ENCODE measurements around the gene RNF224. TPM values are rescaled to one million over a fixed set of nuclear protein-coding genes. Genes with fewer than 3 reads are reported as not detected.

RNF224 gene
- total and polyA plus RNA-seq, 10 of the 15 experiments (the other 5 are each of a cell fraction or from before 2014, with no cell fraction given): not detected

DNA sequence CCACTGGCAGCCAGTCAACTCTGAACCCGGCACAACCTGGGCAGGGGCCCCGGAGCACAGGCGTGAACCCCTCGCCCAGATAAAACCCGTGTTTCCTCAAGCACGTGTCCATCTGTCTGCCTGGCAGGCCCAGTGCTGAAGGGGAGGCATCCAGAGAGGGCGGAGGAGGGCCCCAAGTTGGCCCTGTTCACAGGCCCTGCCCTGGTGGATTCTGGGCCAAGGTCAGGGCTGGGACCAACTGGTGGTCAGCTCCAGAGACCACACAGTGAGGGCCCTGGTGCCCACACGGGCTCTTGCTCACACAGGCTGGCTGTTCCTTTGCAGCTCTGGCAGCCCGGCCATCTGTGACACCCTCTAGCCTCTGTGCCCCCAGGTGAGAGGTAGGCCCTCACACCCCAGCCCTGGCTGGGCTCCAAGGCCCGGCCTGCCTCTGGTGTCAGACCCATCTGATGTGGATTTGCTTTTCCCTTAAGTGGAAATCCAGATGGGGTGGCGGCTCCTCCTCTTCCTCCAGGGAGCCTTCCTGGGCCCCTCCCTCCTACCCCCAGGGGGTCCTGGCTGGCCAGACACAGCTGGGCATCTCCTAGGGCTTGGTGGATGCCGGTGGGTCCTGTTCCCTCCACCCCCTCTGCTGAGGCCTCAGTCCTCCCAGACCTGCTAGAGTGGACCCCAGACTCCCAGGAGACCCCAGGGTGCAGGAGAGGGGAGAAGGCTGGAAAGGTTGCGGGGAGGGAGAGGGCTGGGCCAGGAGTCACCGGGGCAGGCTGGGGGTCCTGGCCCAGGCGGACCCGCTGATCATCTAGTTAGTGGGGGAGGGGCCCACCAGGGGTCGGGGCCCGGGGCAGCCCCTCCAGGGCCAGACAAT, 23.3 kb downstream of the RNF224 start:
- 50% methylated on average over 14 of the region's 18 CpGs for WGBS (ENCODE audit: insufficient coverage, insufficient replicate concordance, low lambda C conversion rate, missing lambda C conversion rate)
- Histone ChIP-seq H3K4me2 (ENCODE audit: control insufficient read depth, insufficient read depth) (no peak overlapping the region), H3K4me3 (no peak overlapping the region), H3K9ac (ENCODE audit: control insufficient read depth, insufficient read depth, low read length) (no peak overlapping the region), H3K27ac (ENCODE audit: control insufficient read depth, insufficient read depth) (no peak overlapping the region), H4K20me1 (ENCODE audit: control insufficient read depth, insufficient read depth) (no peaks in the 10 kb centered on the region), H3K36me3 (ENCODE audit: control insufficient read depth in 2 of 2, insufficient read depth in 2 of 2, low read length in 1 of 2) (no peaks in the 10 kb centered on the region), H3K27me3 (replicated peaks in 1 of 2; ENCODE audit: control insufficient read depth in 2 of 2, insufficient read depth in 2 of 2, low read length in 1 of 2) (no peaks in the 10 kb centered on the region), H2AFZ (ENCODE audit: control insufficient read depth, low read depth, low read length) (no peak overlapping the region), H3K4me1 (ENCODE audit: control insufficient read depth, insufficient read depth, low read length) (peaks cover 9% of the 10 kb centered on the region), H3K79me2 (ENCODE audit: control insufficient read depth, insufficient read depth, low read length) (peaks cover 4% of the 10 kb centered on the region), H3K9me3 (replicated peaks; ENCODE audit: control insufficient read depth, insufficient read depth, low read length) (no peaks in the 10 kb centered on the region)
- in situ Hi-C loops (cut with MboI) (no loop called here), intact Hi-C loops (cut with micrococcal nuclease; ENCODE audit: unreplicated experiment) (no loop called here)
- ChIA-PET SMC1A (ENCODE audit: uncharacterized antibody, unreplicated experiment) (no interaction called here), CTCF (no interaction called here), POLR2A (no interaction called here), RAD21 (ENCODE audit: unreplicated experiment) (no interaction called here)
- ATAC-seq (no peak), FAIRE-seq (no peak), DNase-seq (ENCODE audit: low read depth, low spot score) (no peak)
- no TSS peak for BruUV-seq (replicated peaks)
- TF ChIP-seq, protein P1, sequence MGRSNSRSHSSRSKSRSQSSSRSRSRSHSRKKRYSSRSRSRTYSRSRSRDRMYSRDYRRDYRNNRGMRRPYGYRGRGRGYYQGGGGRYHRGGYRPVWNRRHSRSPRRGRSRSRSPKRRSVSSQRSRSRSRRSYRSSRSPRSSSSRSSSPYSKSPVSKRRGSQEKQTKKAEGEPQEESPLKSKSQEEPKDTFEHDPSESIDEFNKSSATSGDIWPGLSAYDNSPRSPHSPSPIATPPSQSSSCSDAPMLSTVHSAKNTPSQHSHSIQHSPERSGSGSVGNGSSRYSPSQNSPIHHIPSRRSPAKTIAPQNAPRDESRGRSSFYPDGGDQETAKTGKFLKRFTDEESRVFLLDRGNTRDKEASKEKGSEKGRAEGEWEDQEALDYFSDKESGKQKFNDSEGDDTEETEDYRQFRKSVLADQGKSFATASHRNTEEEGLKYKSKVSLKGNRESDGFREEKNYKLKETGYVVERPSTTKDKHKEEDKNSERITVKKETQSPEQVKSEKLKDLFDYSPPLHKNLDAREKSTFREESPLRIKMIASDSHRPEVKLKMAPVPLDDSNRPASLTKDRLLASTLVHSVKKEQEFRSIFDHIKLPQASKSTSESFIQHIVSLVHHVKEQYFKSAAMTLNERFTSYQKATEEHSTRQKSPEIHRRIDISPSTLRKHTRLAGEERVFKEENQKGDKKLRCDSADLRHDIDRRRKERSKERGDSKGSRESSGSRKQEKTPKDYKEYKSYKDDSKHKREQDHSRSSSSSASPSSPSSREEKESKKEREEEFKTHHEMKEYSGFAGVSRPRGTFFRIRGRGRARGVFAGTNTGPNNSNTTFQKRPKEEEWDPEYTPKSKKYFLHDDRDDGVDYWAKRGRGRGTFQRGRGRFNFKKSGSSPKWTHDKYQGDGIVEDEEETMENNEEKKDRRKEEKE (IDR thresholded peaks at IDR 0.05): no peak
- no peak for TF ChIP-seq RB1 (IDR thresholded peaks at IDR 0.05; ENCODE audit: borderline replicate concordance)
- TF ChIP-seq SMC3 (IDR thresholded peaks at IDR 0.05; ENCODE audit: borderline replicate concordance, low read length): no peak
- TF ChIP-seq EED (IDR thresholded peaks at IDR 0.05; ENCODE audit: low read depth): no peak
- TF ChIP-seq, protein P2, sequence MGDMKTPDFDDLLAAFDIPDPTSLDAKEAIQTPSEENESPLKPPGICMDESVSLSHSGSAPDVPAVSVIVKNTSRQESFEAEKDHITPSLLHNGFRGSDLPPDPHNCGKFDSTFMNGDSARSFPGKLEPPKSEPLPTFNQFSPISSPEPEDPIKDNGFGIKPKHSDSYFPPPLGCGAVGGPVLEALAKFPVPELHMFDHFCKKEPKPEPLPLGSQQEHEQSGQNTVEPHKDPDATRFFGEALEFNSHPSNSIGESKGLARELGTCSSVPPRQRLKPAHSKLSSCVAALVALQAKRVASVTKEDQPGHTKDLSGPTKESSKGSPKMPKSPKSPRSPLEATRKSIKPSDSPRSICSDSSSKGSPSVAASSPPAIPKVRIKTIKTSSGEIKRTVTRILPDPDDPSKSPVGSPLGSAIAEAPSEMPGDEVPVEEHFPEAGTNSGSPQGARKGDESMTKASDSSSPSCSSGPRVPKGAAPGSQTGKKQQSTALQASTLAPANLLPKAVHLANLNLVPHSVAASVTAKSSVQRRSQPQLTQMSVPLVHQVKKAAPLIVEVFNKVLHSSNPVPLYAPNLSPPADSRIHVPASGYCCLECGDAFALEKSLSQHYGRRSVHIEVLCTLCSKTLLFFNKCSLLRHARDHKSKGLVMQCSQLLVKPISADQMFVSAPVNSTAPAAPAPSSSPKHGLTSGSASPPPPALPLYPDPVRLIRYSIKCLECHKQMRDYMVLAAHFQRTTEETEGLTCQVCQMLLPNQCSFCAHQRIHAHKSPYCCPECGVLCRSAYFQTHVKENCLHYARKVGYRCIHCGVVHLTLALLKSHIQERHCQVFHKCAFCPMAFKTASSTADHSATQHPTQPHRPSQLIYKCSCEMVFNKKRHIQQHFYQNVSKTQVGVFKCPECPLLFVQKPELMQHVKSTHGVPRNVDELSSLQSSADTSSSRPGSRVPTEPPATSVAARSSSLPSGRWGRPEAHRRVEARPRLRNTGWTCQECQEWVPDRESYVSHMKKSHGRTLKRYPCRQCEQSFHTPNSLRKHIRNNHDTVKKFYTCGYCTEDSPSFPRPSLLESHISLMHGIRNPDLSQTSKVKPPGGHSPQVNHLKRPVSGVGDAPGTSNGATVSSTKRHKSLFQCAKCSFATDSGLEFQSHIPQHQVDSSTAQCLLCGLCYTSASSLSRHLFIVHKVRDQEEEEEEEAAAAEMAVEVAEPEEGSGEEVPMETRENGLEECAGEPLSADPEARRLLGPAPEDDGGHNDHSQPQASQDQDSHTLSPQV (IDR thresholded peaks at IDR 0.05): no peak
- TF ChIP-seq, protein P3, sequence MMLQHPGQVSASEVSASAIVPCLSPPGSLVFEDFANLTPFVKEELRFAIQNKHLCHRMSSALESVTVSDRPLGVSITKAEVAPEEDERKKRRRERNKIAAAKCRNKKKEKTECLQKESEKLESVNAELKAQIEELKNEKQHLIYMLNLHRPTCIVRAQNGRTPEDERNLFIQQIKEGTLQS (IDR thresholded peaks at IDR 0.05; ENCODE audit: borderline replicate concordance, extremely low read depth, low read depth, low read length): no peak
- TF ChIP-seq RCOR1 (conservative IDR thresholded peaks at IDR 0.05; ENCODE audit: low read depth, low read length): no peak
- TF ChIP-seq CBX3 (IDR thresholded peaks at IDR 0.05; ENCODE audit: borderline replicate concordance, low read depth): no peak
- no peak for TF ChIP-seq PAX5 (IDR thresholded peaks at IDR 0.05; ENCODE audit: borderline replicate concordance, low read depth, low read length)
- no peak for TF ChIP-seq MEF2A (IDR thresholded peaks at IDR 0.05; ENCODE audit: insufficient read depth, low read depth, low read length)
- TF ChIP-seq, protein P4, sequence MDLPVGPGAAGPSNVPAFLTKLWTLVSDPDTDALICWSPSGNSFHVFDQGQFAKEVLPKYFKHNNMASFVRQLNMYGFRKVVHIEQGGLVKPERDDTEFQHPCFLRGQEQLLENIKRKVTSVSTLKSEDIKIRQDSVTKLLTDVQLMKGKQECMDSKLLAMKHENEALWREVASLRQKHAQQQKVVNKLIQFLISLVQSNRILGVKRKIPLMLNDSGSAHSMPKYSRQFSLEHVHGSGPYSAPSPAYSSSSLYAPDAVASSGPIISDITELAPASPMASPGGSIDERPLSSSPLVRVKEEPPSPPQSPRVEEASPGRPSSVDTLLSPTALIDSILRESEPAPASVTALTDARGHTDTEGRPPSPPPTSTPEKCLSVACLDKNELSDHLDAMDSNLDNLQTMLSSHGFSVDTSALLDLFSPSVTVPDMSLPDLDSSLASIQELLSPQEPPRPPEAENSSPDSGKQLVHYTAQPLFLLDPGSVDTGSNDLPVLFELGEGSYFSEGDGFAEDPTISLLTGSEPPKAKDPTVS (IDR thresholded peaks at IDR 0.05; ENCODE audit: low read depth, low read length): no peak
- TF ChIP-seq IKZF2 (IDR thresholded peaks at IDR 0.05): no peak
- no peak for TF ChIP-seq NR2C2 (IDR thresholded peaks at IDR 0.05; ENCODE audit: borderline replicate concordance, control insufficient read depth, insufficient read length, low read depth)
- no peak for TF ChIP-seq MYB (IDR thresholded peaks at IDR 0.05; ENCODE audit: borderline replicate concordance, low read depth, low read length)
- TF ChIP-seq POLR2AphosphoS2 (IDR thresholded peaks at IDR 0.05; ENCODE audit: low read depth, low read length): no peak

Data from GM12878 (cell line).